Activated CD4-positive, alpha-beta T cell treated with anti-CD3 and anti-CD28 coated beads for 48 hours (primary cell): ENCODE measurements around the gene F11R.
"Not testable (repeated sequence)": the region's sequence is repeated elsewhere in the genome, so short reads cannot be mapped to it uniquely, and the experiment has no call there.

Experiments used
- DNase-seq: peaks from one replicate; pipeline ENCODE4 v3.0.0-alpha.2; 2020

The F11R gene

DNA sequence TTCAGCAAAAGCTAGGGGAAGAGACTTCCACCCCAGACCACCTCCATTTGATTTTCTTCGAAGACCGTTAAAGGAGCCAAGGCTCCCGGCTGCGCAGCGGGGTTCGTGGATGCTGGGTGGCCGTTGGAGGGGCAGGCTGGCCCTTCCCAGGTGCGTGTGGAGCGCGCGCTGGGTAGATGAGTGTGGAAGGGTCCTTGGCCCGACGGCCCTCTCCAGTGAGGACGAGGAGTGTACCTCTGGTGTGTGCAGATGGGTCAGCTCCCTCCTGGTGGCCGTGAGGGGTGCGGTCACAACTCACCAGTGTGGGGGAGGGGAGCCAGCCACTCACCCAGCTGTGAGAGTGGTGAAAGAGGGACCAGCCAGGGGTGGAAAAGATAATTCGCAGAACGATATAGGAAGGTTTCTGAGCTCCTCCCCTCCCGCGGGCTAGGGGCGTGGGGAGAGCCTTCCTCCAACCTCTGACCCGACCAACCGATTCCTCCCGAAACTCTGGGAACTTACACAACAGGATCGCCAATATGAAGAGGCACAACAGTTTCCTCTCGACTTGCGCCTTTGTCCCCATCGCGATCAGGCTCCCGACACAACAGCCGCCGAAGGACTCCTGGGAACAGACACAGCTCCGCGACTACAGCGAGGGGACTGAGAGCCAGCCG, at the start of gene F11R:
Gene F11R (minus strand): TSS at position 644 of the 656 bp plus-strand sequence. CDS start 79 bp downstream, at position 565.
- DNase-seq, result peak; percentile 46

DNA sequence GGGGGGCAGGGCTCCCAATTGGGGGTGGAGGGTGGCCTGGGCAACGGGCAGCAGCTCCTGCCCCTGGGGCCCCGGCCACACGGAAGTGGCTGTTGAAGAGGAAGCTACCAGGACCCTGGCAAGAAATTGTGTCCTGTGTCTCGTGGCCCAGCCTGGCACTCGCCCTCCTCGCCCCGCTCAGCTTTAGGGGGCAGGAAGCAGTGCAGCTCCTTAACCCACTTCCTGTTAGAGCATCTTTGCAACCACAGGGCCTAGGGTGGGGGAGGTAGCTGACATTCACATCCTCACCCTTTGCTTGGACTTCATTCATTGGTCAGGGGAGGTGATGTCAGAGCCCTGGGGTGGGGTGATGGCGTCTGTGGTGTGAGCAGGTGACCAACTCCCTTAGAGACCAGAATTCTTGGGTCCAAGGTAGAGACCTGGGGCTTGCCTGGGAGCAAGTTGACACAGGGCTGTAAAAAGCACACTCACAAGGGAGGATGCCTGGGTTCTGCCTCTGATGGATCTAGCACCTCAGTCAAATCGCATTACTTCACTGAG, 48.8 kb upstream of the F11R start, which contains the start of gene ARHGAP30:
Gene ARHGAP30 (minus strand): TSS at position 161 of the 540 bp plus-strand sequence. CDS start 267 bp downstream, outside the sequence.
- peak; percentile 89 for DNase-seq

DNA sequence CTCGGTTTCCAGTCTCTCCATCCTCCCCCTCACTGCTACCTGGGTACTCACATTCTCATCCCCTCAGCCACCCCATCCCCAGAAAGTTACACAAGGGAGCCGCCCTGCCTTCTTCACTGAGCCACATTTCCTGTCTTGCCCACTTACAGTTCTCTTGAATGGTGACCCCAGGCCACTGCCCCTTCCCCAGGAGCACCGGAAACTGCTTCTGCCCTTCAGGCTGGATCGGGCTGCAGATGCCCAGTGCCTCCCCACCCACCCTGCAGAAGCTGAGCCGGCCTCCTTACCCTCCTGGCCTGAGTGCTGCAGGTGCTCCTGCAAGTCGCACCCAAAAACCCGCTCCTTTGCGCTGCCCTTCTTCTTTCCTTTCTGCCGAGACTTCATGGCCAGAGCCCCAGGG, 48.3 kb upstream of the F11R start:
- DNase-seq, result no peak

DNA sequence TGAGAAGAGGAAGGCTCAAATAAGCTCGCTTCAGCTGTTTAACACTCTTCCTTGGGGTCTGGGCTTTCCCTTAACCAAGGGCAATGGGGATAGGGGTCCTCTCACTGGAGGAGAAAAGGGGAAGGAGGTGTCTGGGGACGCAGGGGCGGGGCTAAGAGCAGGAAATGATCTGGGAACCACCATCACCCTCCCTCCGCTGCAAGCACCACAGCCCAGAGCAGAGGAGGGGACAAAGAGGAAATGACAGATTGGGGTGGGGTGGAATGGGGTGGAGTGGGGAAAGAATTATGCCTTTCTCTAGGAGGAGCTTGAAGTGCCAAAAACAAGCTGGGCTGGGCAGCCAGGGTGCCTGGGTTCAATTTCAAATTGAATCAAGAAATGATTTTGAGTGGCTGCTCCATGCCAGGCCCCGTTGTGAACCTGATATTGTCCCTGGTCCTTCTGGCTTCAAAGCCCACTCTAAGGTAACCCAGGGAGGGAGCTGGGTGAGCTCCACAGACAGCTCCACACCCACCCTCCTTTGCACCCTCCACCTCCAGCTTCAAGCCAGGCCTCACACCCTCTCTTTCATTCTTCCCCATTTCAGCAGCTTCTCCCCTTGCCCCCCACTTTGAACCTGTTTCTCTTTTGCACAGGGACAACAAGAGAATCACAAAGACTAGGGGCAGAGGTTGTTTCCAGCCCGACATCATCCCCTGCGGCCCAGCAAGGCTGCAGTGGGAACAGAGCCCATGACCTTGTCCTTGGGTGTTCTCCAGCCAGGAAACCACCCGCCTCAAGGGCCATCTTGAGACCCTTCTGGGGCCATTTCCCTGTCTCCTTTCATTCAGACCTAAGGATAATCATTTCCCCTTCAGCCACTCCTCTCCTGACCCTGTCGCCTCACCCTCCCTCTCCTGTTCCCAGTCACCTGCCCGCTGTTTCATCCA, 47.6 kb upstream of the F11R start:
- peak; percentile 87 for DNase-seq

- peak; percentile 33 for DNase-seq
Measured at GRCh38 chr1:161066694-161067093, 45.7 kb upstream of the F11R start.

DNA sequence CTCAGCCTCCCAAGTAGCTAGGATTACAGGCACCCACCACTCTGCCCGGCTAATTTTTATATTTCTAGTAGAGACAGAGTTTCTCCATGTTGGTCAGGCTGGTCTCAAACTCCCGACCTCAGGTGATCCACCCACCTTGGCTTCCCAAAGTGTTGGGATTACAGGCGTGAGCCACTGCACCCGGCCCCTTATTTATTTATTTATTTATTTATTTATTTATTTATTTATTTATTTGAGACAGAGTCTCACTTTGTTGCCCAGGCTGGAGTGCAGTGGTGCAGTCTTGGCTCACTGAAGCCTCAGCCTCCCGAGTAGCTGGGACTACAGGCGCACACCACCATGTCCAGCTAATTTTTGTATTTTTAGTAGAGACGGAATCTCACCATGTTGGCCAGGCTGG, 44.7 kb upstream of the F11R start:
- not testable (repeated sequence) for DNase-seq

DNA sequence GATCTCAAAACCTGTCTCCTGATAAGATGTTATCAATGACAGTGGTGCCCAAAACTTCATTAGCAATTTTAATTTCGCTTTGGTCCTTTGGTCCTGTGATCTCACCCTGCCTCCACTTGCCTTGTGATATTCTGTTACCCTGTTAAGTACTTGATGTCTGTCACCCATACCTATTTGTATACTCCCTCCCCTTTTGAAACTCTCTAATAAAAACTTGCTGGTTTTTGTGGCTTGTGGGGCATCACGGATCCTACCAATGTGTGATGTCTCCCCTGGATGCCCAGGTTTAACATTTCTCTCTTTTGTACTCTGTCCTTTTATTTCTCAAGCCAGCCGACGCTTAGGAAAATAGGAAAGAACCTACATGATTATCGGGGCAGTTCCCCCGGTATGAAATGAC, 43.0 kb upstream of the F11R start:
- not testable (repeated sequence) for DNase-seq

DNA sequence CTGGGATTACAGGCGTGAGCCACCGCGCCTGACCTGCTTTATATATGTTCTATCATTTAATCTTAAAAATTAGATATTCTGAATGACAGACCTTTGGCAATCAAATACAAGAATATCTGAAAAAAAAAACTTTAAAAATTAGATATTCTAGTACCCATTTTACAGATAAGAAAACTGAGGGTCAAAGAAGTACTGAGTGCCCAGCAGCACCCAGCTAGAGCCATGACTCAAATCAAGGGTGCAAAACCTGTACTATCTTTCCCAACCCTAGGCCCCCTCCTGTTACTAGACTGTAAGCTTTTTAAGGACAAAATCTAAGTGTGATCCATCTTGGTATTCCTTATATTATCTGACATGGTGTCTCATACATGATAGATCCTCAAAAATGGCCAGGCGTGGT, 40.5 kb upstream of the F11R start:
- no peak for DNase-seq

DNA sequence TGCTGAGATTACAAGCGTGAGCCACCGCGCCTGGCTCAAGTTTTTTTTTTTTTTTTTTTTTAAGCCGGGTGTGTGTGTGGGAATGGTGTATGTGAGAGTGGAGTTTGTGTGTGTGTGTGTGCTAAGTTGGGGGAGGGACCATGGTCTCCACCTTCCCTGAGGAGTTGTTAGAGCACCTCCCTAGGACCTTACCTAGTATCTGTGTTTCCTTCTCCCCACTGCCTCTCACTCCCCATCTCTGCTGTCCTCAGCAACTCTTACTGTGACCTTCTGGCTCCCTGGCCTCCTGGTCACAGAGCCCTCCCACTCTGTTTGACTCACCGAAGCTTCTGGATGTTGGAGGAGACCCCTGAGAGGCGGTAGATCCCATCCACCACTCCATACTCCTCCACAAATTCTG, 38.3 kb upstream of the F11R start:
- DNase-seq, result no peak

DNA sequence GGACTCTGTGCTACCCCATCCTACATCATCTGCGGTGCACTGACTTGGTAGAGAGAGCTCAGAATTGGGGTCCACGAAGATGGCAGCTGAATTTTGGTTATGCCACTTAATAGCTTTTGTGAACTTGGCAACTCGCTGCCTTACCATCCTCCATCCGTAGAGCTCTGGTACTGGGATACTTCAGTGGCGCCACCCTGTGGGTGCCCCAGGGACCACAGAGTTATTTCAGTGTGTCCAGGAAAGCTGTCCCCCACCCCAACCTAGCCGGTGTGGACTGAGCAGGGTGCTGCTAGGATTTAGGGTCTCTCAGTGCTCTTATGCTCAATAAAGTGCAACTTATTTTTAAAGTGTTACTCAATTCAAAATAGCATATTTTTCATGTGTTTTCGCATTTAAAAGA, 33.9 kb upstream of the F11R start:
- no peak for DNase-seq

- DNase-seq, result no peak
Measured at GRCh38 chr1:161054232-161054631, 33.3 kb upstream of the F11R start.

DNA sequence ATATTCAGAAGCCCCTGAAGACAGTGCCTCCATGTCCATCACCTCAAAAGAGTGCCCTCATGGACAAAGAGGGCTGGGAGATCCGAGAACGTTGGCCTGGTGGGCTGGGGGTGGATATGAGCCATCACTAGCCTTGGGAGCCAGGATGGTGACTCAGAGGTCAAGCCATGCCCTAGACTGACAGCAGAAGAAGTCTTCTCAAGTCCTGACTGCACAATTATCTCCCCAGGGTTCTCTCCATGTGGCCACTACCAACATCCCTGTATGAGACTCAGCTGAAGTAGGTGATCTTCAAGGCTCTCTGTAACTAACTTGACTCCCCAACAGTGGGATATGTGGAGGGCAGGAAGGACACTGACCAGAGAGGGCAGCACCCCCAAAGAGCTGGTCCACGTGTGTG, 31.9 kb upstream of the F11R start:
- no peak for DNase-seq

GRCh38 chr1:161051219-161051618, 30.3 kb upstream of the F11R start:
- no peak for DNase-seq

GRCh38 chr1:161048949-161049722, 28.2 kb upstream of the F11R start:
- no peak for DNase-seq

- DNase-seq, result no peak
Measured at GRCh38 chr1:161047436-161048420, 26.8 kb upstream of the F11R start.

GRCh38 chr1:161046605-161047228, 25.8 kb upstream of the F11R start:
- no peak for DNase-seq

DNA sequence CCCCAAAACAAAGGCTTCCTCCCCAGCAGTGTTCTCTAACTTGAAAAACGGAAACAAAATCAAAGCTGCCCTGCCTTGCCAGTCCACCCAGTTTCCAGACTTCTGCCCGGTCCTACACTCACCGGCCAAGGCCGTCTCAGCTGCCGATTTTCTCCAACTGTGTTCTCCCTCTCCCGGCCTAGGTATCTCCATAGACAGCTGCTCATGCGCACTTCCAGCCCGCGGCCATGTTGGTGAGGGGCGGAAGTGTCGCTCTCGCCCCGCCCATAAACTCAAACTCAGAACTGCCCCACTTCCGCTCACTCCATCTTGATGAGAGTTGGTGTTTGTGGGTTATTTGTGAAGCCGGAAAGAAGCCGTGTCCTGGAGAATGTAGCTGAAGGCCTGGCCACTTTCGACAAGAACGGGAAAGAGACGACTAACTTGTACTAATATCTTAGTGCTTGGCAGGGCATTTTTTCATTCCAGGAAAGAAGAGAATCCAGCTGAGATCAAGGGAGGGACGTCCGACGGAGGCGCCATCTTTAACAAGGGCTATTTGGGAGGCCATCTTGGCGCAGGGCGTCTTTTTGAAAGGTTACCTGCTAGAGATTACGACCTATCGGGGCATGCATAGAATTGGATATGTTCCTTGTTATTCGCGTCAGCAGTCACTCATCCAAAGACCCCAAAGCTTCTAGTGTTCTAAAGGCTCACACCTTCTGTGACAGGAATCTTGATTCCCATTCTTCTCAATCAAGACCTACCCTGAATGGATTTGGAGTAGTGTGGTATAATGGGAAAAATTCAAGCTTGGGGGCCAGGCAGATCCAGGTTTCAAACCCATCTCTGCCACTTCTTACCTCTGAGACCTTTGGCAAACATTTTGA, 25.0 kb upstream of the F11R start, which contains the start of gene USF1:
Gene USF1 (minus strand): TSS at position 242 of the 869 bp plus-strand sequence. CDS start 2,702 bp downstream, outside the sequence.
- DNase-seq, result peak; percentile 94

DNA sequence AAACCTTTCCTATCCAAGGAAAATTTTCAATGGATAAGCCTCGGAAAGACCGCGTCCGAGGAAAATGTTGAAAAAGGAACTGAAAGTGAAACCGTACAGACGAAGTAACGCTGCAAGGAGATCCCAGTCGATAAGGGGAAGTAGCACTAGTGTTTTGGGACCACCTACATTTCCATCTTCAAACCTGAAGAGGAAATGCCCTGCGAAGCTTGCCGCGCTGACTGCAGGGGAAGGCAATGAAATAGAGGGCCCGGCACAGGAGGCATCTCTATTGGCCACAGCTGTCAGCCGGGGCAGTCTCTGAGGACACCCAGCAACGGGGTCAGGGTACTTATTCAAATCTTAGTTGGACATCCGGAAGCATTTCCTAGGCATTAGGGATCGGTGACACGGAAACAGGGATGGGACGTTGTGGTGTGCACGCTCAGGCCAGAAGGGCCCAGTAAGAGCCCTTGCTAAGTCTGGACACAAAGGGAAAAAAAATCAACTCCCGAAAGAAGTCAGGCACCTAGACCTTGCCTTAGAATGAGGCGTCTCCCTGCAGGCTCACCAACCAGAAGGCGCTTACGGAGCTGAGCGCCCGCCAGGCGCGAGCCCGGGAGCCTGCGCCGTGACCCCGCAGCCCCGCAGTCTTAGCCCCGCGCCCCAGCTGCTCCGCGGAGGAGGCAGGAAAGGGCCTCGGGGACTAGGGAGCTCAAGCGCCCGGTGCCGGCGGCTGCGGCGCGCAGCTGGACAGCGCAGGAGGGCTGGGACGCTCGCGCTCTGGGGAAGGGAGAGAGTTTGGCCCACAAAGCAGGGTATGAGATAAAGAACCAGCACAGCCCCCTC, 24.2 kb upstream of the F11R start:
- DNase-seq, result peak; percentile 68

DNA sequence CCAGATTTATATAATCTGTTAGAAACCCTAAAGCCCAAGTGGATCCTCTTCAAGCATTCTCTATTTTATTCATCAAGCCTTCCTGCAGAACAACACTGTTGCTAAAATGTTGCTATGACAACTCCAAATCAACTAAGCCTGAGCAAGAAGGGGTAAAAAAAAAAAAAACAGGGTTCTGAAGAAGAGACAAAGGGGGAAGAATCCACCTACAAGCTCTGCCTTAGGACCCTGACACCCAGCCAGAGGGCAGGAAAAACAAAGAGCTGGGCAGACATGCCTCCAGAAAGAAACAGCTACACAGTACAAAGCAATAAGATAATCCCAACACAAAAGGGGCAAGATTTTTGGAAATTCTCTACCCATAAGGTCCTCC, 23.6 kb upstream of the F11R start:
- DNase-seq, result no peak
